Measurements from ENCODE around the gene HCFC1R1.
A peak's percentile ranks its signal among the peaks of the same experiment; 100 is the strongest.

Gene HCFC1R1

DNA sequence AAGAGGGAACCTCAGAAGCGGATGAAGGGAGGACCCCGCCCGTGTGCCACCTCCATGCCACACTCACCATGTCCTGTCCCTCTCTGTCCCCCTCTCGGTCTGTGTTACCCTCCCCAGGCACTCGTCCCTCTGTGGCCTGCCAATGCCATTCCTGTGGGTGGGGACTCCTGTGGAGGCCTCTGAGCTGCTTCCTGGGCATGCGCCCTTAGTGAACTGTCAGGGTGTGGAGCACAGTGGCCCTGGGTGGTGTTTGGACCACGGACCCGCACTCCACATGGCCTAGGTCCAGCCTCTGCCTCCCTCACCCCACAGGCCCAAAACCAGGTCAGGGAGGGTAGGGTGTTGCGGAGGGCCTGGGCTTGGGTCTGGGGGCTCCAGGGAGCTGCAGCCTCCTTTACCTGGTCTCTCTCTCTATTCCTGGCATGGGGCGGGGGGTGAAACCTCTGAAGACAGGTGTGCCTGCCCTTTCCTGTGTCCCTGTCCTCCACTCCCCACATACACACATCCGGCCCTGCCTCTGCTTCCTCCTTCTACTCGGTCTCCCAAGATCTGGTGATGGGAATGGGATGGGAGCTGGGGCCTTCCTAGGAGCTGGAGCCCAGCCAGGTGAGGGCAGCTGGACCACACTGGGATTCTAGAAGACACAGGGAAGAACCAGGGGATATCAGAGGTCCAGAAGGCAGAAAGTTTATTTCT, 32.0 kb downstream of the HCFC1R1 start:
- no peak for DNase-seq

DNA sequence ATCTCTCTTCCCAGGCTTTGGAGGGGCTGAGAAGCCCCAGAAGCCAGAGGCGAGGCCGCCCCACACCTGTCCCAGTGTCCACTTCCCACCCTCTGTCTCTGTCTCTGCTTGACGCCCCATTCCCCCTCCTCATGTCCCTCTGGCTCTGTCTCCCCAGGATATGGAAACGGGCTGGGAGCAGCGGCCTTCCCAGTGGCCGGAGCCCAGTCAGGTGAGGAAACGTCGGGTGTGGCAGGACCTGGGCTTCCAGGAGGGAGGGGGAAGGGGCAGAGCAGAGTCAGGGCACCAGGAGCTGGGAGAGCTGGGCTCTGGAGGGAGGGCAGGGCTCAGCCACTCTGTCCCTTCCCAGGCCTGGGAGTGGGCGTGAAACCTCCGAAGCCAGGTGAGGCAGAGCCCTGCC, 32.9 kb downstream of the HCFC1R1 start:
- DNase-seq, result no peak

DNA sequence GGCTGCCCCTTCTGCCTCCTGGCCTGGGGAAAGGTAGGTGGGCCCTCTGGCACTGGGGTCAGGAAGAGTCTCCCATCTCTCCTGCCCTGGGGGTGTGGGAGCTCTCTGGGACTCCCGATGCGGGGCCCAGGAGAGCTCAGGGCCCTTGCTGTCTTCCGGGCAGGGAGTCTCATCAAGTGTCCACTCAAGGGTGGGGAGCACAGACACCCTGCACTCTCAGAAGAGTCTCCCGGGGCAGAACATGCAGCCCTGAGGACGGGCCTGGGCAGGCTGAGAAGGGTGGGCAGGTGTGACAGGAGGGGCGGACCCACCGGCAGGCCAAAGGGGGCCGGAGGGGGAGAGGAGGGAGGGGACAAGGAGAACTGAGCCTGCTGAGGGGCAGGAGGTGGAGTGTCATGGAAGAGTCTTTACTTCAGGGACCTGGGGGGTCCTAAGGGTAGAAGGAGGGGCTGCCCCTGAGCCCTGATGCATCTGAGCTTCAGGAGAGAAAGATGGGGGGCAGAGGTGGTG, 35.1 kb downstream of the HCFC1R1 start:
- DNase-seq, result no peak

DNA sequence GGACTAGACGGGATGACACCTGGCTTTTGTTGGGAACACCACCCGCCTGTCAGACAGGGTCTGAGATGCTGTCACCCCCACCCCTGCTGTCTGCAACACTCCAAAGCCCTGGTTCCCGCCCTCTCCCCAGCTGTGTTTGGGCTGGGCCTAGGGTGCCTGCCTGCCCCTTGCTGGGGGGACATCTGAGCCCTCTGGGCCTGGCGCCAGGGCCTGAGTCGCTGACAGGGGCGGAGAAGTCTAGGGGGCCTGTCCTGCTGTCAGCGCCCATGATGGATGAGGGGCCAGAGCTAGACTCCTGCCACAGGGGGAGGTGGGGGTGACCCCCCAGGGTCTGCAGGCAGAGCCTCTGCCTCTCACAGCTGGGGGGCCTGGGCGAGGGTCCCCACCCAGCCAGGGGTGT, 35.9 kb downstream of the HCFC1R1 start:
- no peak for DNase-seq

DNA sequence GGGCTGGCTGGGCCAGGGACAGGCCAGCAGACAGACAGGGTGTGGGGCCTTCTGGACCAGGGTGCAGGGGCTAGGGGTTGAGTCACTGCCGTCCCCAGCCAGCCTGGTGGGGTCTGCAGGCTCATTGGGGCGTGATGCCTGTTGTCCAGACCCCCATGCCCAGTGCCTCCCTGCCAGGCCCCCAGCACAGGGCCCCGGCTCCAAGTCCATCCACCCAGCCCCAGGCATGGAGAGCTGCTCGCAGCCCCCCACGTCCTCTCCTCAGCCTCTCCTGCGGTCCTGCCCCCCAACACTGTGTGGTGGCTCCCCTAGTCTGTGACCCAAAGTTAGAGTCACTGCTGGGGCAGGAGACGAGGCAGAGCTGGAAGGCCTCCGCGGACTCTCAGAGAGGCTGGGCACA, 36.5 kb downstream of the HCFC1R1 start:
- no peak for DNase-seq

DNA sequence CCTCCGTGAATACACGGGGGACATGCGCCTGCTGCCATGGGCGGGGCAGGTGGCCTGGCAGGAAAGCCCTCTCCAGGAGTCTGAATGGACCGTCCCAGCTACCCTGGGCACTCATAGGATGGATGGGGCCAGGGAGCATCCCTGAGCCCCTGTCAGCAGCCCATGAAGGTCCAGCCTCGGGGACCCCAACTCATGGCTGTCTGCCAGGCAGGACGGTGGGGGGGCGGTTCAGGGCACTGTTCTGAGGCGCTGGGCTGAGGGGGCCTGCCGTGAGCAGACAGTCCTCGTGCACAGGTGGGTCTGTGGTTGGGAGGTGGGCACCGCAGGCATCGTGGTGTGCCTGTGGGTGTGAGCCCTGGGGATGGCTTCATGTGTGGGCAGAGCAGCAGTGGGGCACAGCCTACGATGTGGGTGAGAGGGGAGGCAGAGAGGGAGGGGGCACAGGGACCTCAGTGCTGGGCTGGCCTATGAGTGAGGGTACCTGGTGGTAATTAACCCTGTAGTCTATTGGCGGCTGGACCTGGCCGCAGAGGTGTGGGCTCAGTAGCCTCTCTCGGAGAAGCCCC, 37.0 kb downstream of the HCFC1R1 start:
- DNase-seq, result no peak

DNA sequence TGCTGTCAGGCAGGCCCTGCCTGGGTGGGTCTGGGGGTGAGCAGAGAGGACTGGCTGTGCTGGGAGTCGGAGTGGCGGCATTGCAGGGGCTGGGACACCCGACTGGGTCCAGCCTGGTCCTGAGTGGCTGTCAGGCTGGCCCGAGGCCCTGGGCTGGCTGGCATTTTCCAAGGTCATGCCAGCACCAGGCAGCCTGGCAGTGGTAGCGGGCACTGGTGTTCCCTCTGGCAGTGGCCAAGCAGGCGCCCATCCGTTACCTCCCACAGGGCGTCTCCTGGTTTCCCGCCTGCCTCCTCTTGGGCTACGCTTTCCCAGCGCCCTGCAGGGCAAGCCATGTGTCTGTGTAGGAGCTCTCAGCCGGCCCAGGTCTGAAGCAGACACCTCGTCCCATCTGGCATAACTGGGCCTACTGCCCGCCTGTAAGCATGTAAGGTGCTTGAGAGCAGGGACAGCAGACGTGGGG, 37.8 kb downstream of the HCFC1R1 start:
- DNase-seq, result no peak

DNA sequence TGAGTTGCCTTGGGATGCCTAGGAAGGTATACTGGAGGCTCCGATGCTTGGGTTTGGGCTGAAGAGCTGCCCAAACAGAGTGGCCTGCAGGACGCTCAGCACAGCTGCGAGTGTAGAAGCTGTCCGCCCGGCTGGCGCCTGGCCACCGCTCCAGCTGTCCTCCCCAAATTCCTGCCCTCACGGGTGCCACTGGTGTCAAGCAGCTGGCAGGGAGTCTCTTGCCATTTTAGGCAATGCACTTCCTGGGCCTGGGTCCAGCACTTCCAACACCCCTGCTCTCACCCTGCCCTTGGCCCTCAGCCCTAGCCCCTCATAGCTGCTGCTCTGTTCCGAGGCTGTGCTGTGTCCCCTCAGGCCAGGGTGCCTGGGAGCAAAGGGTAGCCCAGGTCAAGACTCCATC, 38.3 kb downstream of the HCFC1R1 start:
- DNase-seq, result no peak

DNA sequence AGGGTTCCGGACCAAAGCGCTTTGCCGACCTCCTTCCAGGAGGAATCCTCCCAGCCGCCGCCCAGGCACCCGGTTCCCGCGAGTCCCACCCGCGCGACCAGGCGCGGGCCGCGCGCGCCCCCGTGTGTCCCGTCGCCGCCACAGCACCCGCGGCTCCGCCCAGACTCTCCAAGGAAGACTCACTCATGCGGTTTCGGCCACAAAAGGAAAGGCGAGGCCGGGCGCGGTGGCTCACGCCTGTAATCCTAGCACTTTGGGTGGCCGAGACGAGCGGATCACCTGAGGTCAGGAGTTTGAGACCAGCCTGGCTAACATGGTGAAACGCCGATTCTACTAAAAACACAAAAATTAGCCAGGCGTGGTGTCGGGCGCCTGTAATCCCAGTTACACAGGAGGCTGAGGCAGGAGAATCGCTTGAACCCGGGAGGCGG, 40.0 kb downstream of the HCFC1R1 start:
- peak; percentile 34 for DNase-seq

DNA sequence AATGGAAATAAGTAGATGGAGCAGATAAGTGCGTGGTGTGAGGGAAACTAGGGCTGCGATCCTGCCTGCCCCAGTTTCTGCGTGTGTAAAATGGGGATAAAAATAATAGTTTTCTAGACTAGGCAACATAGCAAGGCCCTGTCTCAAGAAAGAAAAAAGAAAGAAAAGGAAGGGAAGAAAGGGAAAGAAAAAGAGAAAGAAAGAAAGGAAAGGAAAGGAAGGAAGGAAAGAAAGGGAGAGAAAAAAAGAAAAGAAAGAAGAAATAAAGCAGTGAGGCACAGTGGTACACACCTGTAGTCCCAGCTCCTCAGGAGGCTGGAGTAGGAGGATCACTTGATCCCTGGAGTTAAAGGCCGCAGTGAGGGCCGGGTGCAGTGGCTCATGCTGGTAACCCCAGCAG, 41.3 kb downstream of the HCFC1R1 start:
- no peak for DNase-seq

DNA sequence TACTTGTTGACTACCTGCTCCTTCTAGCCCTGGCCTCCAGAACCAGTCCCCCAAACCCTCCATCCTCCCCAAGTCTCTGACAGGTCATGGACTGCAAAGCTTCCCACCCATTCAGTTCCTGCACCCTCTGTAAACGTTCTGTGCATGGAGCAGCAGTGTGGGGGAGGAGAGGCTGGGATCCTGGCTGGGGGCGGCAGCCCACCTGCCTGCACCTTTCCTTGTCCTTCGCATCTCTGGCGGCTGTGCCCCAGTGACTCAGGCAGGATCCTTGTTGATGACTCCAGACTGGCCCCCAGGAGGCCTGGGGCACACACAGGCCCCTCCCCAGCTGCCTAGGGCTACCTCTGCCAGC, 41.9 kb downstream of the HCFC1R1 start:
- DNase-seq, result no peak

DNA sequence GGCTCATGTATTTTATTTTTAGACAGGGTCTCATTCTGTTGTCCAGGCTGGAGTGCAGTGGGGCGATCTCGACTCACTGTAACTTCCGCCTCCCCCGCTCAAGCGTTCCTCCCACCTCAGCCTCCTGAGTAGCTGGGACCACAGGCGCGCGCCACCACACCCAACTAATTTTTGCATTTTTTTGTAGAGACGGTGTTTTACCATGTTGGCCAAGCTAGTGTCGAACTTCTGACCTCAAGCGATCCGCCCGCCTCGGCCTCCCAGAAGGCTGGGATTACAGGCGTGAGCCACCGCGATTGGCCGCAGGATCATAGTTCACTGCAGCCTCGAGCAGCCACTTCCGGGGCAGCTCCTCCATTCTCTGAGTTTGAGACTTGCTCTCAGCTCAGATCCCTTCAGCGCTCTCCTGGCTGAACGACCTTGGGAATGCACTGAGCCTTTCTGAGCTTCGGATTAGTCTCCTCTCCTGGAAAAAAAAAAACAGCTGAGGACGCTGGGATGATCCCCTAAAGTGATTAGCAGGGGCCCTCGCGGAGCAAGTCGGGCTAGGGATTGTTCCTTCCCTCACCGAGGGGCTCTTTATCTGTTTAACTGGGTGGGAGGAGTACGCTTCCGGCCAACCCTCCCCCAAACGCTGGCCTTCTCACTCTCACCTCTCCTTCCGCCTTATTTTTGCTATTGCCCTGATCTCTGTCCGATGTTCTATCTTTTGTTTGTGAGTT, 42.4 kb downstream of the HCFC1R1 start:
- DNase-seq, result no peak

DNA sequence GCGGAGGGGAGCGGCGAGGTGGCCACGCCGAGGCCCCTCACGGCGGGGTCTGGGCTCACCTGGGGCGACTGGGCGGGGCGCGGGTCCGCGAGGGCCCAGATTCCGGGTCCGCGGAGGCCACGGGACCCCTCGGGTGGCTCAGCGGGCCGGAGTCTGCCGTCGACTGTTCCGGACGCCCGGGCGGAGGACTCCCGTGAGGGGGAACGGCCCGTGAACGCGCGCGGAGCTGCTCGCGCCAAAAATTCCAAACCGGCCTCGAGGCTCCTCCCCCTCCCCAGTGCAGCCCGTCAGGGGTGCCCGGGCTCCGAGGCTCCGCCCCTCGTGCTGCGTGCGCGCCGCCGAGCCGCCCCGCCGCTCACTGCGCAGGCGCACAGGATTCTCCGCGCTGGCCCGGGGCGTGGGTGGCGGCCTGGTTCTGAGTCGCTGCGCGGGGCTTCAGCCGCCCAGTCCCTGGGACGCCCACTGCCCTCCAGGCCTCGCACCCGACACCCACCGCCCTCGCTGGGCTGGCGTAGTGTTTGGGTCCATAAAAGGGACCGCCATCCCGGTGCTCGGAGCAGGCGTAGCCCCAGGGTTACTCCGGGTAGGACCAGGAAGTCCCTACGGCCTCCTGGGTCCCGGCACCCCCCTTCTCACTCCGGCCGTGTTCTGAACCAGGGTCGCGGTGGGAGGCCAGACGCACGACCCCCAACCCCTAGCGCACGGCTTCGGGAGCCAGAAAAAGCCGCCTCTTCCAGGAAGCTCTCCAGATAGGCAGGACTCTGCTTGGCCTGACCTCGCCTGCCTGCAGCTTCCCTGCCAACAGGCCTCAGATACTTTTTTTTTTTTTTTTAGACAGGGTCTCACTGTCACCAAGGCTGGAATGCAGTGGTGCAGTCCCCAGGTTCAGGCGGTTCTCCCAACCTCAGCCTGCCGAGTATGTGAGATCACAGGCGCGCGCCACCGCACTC, 43.2 kb downstream of the HCFC1R1 start, which contains the start of gene PKMYT1:
PKMYT1 (minus strand) TSS at position 220 of the 950 bp plus-strand sequence. CDS start 789 bp downstream, outside the sequence.
- peak; percentile 59 for DNase-seq

DNA sequence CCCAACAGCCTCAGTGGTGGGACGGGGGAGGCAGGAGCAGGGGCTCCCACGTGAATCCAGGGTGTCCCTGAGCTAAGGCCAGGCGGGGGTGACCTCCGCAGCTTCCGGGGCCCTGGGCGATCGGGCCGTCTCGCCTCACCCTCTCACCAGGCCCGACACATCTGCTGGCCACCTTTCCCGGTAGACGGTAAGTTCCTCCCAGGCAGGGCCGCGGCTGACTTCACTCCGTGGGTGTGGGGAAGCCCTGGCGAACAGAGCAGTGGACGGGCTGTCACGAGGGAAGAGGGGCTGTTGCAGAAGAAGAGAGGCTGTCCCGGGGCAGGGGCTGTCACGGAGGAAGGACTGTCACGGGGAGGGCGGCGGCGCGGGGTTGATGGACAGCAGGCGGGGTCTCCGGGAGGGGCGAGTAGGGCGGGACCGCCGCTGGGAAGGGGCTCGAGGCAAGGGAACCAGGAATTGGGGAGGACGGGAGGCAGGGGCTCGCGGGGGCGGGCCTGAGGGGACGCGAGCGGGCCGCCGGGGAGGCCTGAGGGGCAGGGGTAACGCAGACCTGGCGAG, 44.0 kb downstream of the HCFC1R1 start:
- no peak for DNase-seq

DNA sequence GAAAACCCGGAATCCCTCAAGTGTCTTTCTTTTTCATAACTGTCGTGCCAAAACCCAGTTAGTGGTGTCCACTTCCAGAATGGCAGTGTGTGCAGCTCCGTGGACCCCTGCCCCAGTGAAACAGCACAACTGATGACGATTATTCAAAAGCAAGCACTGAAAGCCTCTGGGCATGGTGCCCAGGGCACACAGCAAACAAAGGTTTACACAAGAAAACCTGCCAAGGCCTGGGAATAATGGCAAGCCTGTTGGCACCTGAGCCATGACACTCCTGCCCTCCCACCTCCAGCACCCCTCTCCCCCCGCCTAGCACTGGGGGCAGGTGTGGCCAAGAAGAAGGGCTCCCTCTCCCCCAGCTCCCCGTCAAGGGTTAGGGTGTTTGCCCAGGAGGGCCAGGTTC, 46.3 kb downstream of the HCFC1R1 start:
- no peak for DNase-seq

DNA sequence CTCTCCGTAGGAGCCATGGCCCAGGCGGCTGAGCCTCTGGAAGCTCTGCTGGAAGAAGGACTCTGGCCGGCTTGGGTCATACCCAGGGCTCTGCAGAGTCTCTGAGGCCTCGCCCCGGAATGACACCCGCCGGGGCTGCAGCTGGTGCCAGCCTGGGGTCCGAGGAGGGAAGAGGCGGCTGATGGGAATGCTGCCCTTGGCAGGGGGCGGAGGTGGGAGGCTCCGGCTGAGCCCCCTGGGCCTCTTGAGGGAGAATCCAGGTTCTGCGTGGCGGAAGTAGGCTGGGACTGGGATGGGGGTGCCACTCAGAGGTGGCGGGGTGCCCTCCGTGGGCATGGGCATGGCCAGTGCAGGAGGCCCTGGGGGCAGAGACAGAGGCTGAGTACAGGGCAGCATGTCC, 47.1 kb downstream of the HCFC1R1 start:
- no peak for DNase-seq

DNA sequence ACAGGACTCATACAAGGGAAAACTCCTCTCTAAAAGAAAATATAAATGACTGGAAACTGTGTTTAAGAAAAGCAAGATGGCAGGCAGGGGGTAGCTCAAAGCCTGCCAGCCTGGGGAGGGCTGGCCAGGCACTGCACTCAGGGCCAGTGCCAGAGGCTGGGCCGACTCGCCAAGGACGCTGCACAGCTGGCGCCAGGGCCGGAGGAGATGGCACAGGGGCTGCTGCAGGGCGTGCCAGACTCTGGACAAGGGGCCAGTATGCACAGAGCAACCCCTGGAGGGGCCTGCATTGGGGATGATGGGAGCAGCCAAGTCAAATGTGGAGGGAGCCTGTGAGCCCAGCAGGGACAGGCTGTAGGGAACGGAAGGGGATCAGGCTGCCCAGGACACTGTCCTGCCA, 47.5 kb downstream of the HCFC1R1 start:
- DNase-seq, result no peak

DNA sequence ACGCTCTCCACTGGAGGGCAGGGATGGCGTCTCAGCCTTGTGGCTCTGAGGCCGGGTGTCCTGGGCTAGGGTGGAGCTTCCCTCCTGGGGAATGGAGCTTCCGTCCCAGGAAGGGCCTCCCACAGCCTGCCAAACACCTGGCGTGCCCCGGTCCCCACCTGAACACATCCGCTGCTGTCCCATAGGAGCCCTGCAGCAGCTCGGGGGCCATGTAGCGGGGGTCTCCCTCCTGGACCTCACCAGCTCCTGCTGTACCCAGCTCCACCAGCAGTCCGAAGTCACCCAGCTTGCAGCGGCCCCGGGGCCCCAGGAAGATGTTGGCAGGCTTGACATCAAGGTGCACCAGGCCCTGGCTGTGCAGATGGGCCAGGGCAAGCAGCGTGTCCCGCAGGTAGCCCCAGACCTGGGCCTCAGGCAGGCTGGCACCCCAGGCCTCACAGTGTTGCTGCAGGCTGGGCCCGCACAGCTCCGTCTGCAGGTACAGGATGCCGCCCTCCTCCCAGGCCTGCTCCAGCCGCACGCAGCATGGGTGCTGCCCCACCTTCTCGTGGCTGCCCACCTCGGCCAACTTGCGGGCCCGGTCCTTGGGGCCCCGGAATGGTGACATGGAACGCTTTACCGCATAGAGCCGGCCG, 48.5 kb downstream of the HCFC1R1 start:
- no peak for DNase-seq

DNA sequence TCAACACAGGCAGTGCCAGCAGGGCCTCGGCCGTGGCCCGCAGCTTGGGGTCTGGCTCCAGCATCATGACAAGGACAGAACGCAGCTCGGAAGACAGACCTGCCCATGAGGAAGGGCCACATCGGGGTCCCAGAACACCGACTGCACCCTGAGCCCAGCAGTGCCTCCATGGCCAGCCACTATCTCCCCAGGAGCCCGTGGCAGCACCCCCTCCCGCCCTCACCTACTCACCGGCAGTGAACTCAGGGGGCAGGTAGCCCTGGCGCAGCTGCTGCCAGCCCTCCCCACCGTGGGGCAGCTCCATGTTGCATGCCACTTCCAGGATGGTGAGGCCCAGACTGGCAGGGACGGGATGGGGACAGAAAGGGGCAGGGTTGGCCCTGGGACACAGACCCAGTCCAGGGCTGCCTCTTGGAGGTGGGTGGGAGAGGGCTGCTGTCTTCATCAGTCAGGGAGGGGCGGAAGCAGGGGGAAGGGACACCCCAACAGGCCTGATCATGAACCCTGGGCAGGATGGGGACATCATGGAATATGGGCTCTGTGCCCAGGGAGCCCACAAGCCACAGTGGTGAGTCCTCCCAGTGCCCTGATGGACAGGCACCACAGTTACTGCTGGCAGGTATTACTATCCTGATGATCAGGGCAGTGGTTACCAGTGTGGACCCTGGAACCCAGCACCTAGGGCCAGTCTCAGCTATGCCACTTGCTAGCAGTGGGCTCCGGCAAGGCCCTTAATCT, 49.3 kb downstream of the HCFC1R1 start:
- DNase-seq, result no peak

DNA sequence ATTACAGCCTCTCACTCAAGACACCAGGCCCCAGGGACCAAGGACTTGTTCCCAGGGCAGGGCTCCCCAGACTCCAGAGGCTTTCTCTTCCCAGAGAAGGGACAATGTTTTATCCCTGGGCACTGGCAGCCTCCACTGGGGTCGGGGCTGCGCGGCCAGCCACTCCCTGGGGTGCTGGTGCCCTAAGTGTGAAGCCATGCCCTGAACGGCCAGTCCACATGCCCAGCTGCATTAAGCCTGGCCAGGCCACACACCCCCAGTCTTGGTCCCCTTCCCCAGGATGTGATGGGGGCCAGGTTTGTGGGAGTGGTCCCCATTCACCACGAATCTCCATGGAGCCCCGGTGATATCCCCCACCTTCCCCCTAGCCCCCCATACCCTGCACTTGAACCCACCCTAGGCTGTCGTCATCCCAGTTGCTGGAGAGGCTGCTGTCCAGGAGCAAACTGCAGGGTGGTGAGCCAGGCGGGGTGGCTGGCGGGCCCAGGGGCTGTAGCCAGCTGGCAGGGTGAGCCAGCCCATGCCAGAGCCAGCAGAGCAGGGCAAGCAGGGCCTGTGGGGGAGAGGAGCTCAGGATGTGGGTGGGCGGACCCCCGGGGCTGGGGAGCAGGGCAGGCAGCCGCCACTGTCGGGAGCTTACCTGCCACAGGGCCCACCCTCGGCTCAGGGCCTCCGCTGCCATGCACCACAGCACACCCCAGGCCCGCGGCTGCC, 50.0 kb downstream of the HCFC1R1 start:
- DNase-seq, result no peak

DNA sequence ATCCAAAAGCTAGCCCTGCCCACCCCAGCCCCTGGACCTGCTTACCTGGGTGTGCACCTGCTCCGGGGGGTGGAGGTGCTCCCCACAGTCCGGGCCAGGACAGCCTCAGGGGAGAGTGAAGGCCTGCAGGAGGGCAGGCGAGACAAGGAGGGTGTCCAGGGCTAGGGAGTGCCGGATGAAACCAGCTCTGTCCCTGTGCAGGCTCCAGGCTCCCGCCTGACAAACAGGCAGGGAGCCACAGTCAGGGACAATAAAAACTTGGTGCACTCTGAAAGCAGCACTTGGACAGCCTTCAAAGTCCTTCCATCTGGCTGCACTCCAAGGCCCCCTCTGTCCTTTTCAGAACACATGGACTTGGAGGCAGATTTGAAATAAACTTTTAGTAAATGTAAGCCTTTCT, 50.6 kb downstream of the HCFC1R1 start:
- DNase-seq, result no peak

Data from NCI-H748 treated with DMSO at 0.1 percent for 48 hours (cell line).